ENCODE data around the gene HEXD. TPM values are rescaled to one million over a fixed set of nuclear protein-coding genes. Genes with fewer than 3 reads are reported as not detected.
"Not testable (repeated sequence)": the region's sequence is repeated elsewhere in the genome, so short reads cannot be mapped to it uniquely, and the experiment has no call there.

Gene HEXD
- total RNA-seq (2014; rRNA removed; shearing (Covaris generic); ENCODE audit: low replicate concordance): 21.7 and 55.7 TPM in 2 replicates

DNA sequence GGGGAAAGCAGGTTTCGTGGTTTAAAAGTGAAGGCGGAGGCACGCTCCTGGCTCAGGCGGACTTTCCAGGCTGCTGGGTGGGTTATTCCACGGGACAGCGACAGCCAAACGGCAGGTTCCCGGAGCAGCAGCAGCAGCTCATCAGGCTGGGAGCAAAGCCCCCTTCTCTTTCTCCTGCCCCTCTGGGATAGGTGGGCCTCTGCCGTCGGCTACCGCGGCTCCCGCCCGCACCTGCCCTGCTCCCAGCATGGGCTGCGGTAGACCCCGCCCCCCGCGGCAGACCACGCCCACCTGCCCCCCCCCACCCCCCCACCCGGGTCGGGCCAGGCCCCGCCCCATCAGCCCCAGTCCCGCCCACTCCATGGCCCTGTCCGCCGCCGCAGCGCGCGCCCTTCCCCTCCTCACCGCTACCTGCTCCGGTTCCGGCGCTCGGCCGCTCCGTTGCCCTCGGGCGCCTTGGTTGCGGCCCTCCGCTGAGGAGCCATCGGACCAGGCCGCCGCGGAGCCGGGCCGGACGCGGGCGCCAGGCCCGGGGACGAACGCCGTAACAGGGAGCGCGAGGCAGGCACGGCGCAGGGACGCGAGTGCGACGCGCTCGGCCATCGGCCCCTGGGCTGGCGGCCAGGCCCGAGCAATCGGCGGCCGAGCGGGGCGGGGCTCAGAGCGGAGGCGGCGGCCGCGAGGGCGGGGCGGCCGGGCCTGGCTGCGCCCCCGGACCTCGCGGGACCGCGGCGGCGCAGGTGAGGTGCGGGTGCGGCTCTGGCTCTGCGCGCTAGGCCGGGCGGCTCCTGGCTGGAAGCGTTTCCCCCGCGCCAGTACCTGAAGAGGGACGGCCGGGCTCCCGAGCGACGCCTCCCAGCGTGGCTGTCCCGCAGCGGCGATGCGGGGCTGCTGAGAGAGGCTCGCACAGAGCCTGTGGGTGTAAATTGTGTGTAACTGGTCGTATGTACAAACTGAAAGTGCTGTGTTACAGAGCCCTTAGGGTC, at the start of gene HEXD, which contains the start of gene OGFOD3:
Gene HEXD (plus strand): TSS at position 347 of the 986 bp plus-strand sequence. CDS start 1,453 bp downstream, outside the sequence.
Gene OGFOD3 (minus strand): TSS at position 586 of the 986 bp plus-strand sequence. CDS start 101 bp downstream, at position 485.
- peaks cover 17% of the 10 kb centered on the region for H3K4me1 ChIP-seq (ENCODE audit: low read length)
- 0 out of 2 replicates have a peak, but pooled peaks cover 6% of the 10 kb centered on the region for H3K79me2 ChIP-seq (ENCODE audit: low read length)
- peak; percentile 95 for DNase-seq
- H3K9ac ChIP-seq (ENCODE audit: low read length): peak within 1 kb of the TSS; percentile 90
- H3K27ac ChIP-seq (ENCODE audit: low read length): peak within 1 kb of the TSS; percentile 50
- H3K9me2 ChIP-seq (replicated peaks; ENCODE audit: insufficient read depth, low read length): no peaks in the 10 kb centered on the region
- H3K36me3 ChIP-seq (ENCODE audit: insufficient read depth, low read length): no peaks in the 10 kb centered on the region
- H2AFZ ChIP-seq (ENCODE audit: low read length): peak within 1 kb of the TSS; percentile 90; the same call in 1 of the 2 replicates
- H3K9me3 ChIP-seq (ENCODE audit: low read length): no peaks in the 10 kb centered on the region
- H3K4me2 ChIP-seq (ENCODE audit: low read depth, low read length, poor library complexity, severe bottlenecking): peak within 1 kb of the TSS; percentile 93
- H3K4me3 ChIP-seq (ENCODE audit: low read length): peak within 1 kb of the TSS; percentile 99
- H3K27me3 ChIP-seq (ENCODE audit: low read length): no peaks in the 10 kb centered on the region
- peaks cover 18% of the 10 kb centered on the region; the same call in 1 of the 2 replicates for H4K20me1 ChIP-seq (ENCODE audit: insufficient read depth, low read depth, low read length)

DNA sequence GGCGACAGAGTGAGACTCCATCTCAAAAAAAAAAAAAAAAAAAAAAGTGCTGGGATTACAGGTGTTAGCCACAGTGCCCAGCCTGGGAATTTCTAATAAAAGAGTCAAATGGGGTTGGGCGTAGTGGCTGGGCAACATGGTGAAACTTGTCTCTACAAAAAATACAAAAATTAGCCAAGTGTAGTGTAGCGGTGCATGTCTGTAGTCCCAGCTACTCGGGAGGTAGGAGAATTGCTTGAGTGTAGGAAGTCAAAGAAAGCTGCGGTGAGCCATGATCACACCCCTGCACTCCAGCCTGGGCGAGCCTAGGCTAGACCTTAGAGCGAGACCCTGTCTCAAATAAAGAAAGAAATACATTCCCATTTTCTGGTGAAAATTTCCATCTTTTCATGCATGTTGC, 48.9 kb upstream of the HEXD start:
- no peaks in the 10 kb centered on the region for H3K4me1 ChIP-seq (ENCODE audit: low read length)
- no peaks in the 10 kb centered on the region for H3K9me3 ChIP-seq (ENCODE audit: low read length)
- H3K27ac ChIP-seq (ENCODE audit: low read length): no peak overlapping the region
- no peaks in the 10 kb centered on the region for H3K79me2 ChIP-seq (ENCODE audit: low read length)
- H3K4me2 ChIP-seq (ENCODE audit: low read depth, low read length, poor library complexity, severe bottlenecking): no peak overlapping the region
- H3K36me3 ChIP-seq (ENCODE audit: insufficient read depth, low read length): no peaks in the 10 kb centered on the region
- DNase-seq: no peak
- no peaks in the 10 kb centered on the region for H3K9me2 ChIP-seq (replicated peaks; ENCODE audit: insufficient read depth, low read length)
- H2AFZ ChIP-seq (ENCODE audit: low read length): no peak overlapping the region
- H3K27me3 ChIP-seq (ENCODE audit: low read length): no peaks in the 10 kb centered on the region
- H4K20me1 ChIP-seq (ENCODE audit: insufficient read depth, low read depth, low read length): no peaks in the 10 kb centered on the region
- H3K9ac ChIP-seq (ENCODE audit: low read length): no peak overlapping the region
- H3K4me3 ChIP-seq (ENCODE audit: low read length): no peak overlapping the region

DNA sequence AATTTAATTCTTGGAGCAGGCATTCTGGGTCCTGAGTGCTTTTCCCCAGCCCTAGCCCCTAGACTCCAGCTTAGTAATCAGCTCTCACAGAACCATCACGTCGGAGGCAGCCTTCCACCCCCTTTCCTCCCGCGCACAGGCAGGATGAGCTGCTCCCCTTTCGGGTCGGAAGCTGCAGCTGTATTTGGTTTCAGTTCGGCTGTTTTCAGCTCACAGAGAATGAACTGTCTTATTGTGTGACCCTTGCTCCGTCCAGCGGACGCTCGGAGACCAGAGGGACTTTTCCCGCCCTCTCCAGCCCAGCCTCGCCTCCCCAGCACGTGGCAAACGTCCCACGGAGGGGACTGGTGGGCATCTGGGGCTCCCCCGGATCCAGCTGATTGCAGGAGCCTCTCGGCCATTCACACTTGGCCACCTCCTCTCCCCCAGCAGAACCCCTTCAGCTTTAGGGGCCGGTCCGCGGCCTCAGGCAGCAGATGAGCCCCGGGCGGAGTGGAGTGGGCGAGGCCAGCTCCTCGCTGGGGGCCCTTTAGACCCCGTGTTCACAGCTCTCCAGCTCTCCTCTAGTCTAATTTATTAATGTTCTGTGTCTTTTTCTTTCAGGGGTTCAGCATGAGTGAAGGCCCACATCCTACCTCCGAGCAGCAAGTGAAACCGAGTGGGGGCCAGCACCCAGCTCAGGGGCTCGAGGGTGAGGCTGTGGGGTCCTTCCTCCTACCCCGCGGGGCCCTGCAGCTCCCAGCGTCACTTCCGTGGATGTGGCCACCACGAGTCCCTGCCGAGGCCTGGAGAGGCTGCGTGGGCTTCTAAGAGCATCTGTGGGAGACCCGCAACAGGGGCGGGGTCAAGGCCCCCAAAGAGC, 47.4 kb upstream of the HEXD start:
- Histone ChIP-seq H3K9me3 (ENCODE audit: low read length) (no peaks in the 10 kb centered on the region), H2AFZ (ENCODE audit: low read length) (no peak overlapping the region), H3K27me3 (ENCODE audit: low read length) (no peaks in the 10 kb centered on the region), H3K79me2 (ENCODE audit: low read length) (no peaks in the 10 kb centered on the region), H3K27ac (ENCODE audit: low read length) (no peak overlapping the region), H4K20me1 (ENCODE audit: insufficient read depth, low read depth, low read length) (no peaks in the 10 kb centered on the region), H3K9ac (ENCODE audit: low read length) (no peak overlapping the region), H3K4me2 (ENCODE audit: low read depth, low read length, poor library complexity, severe bottlenecking) (no peak overlapping the region), H3K9me2 (replicated peaks; ENCODE audit: insufficient read depth, low read length) (no peaks in the 10 kb centered on the region), H3K4me1 (ENCODE audit: low read length) (no peaks in the 10 kb centered on the region), H3K4me3 (ENCODE audit: low read length) (no peak overlapping the region), H3K36me3 (ENCODE audit: insufficient read depth, low read length) (no peaks in the 10 kb centered on the region)
- no peak for DNase-seq

DNA sequence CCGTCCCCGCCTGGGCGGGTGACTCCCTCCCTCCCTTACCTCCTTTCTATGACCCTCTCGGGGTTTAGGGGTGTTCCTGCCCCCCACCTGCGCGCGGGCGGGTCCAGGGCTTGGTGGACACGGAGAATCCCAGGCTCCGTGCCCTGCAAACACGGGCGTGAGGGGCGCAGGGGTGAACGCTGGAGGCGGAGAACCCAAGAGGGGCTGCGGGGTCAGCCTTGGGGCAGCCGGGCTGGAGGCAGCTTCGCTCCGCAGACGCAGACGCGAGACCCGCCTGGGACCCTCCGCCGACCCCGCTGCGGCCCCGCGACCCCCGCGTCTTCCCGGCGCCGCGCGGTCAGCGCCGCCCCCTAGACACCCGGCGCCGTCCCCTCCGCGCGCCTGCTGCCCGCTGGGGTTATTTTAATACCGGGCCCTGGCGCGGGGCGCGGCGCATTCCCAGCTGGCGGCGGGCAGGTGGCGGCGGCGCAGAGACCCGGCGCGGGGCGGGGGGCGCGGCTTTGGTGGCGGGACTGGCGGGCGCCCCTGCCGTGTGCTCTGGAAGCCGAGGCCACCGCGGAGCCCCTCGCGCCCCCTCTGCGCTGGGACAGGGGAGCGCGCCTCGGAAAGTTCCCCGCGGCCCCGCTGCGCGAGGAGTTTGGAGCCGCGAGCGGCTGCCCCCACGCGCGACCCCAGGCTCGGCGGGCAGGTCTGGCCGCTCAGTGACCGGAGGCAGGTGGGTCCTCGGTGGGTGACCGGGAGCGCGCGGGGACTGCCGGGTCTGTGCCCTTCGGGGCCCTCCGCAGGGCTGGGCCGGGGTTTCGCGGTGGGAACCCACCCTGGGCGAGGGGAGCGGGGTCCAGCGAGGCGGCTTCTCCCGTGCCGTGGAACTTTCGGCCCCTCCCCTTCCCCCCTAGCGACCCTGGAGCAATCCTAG, 46.6 kb upstream of the HEXD start, which contains the start of gene UTS2R:
Gene UTS2R (plus strand): TSS at position 433 of the 916 bp plus-strand sequence. CDS start 2,560 bp downstream, outside the sequence.
- no peaks in the 10 kb centered on the region for H3K4me1 ChIP-seq (ENCODE audit: low read length)
- no peaks in the 10 kb centered on the region for H3K27me3 ChIP-seq (ENCODE audit: low read length)
- no peaks in the 10 kb centered on the region for H3K79me2 ChIP-seq (ENCODE audit: low read length)
- no peaks in the 10 kb centered on the region for H3K9me2 ChIP-seq (replicated peaks; ENCODE audit: insufficient read depth, low read length)
- H3K27ac ChIP-seq (ENCODE audit: low read length): no peak within 1 kb of the TSS
- no peak within 1 kb of the TSS for H3K4me3 ChIP-seq (ENCODE audit: low read length)
- H2AFZ ChIP-seq (ENCODE audit: low read length): no peak within 1 kb of the TSS
- H3K9ac ChIP-seq (ENCODE audit: low read length): no peak within 1 kb of the TSS
- DNase-seq: no peak
- H3K9me3 ChIP-seq (ENCODE audit: low read length): no peaks in the 10 kb centered on the region
- no peaks in the 10 kb centered on the region for H4K20me1 ChIP-seq (ENCODE audit: insufficient read depth, low read depth, low read length)
- no peaks in the 10 kb centered on the region for H3K36me3 ChIP-seq (ENCODE audit: insufficient read depth, low read length)
- no peak within 1 kb of the TSS for H3K4me2 ChIP-seq (ENCODE audit: low read depth, low read length, poor library complexity, severe bottlenecking)

DNA sequence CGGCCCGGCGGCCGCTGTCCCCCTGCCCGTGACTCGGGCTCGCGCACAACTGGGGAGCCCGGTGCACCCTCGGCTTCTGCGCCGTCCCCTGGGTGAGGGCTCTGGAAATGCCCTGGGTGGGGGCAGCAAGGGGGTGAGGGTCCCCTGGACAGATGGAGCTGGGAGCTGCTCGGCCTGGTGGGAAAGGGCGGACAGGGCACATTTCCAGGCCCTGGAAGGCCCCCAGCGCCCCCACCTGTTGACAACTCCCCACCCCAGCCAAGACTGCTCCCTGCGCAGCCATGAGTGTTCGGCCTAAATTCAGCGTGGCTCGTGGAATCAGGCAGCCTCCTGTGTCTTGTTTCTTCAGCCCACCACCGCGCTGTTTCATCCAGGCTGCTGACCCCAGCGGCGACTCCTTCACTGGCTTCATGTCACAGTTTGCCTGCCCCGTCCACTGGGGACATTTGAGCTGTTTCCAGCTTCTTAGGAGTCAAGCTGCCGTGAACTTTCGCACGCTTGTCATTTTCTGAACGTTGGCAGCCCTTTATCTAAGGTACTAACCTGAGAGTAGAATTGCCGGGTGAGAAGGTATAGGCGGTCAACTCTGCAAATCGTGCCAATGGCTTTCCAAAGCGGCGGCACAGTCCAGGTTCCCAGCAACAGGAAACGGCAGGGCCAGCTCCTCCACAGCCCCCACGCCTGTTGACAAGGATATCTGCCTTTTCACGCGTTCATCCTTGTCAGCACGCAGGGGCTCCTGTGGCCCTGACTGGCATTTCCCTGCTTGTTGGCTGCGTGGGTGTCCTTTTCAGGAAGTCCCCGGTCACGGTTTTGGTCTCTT, 45.7 kb upstream of the HEXD start:
- no peak overlapping the region for H3K4me3 ChIP-seq (ENCODE audit: low read length)
- no peaks in the 10 kb centered on the region for H4K20me1 ChIP-seq (ENCODE audit: insufficient read depth, low read depth, low read length)
- no peaks in the 10 kb centered on the region for H3K9me2 ChIP-seq (replicated peaks; ENCODE audit: insufficient read depth, low read length)
- H2AFZ ChIP-seq (ENCODE audit: low read length): no peak overlapping the region
- H3K9me3 ChIP-seq (ENCODE audit: low read length): no peaks in the 10 kb centered on the region
- no peaks in the 10 kb centered on the region for H3K27me3 ChIP-seq (ENCODE audit: low read length)
- H3K79me2 ChIP-seq (ENCODE audit: low read length): no peaks in the 10 kb centered on the region
- H3K27ac ChIP-seq (ENCODE audit: low read length): no peak overlapping the region
- no peaks in the 10 kb centered on the region for H3K36me3 ChIP-seq (ENCODE audit: insufficient read depth, low read length)
- H3K9ac ChIP-seq (ENCODE audit: low read length): no peak overlapping the region
- DNase-seq: no peak
- H3K4me2 ChIP-seq (ENCODE audit: low read depth, low read length, poor library complexity, severe bottlenecking): no peak overlapping the region
- H3K4me1 ChIP-seq (ENCODE audit: low read length): no peaks in the 10 kb centered on the region

DNA sequence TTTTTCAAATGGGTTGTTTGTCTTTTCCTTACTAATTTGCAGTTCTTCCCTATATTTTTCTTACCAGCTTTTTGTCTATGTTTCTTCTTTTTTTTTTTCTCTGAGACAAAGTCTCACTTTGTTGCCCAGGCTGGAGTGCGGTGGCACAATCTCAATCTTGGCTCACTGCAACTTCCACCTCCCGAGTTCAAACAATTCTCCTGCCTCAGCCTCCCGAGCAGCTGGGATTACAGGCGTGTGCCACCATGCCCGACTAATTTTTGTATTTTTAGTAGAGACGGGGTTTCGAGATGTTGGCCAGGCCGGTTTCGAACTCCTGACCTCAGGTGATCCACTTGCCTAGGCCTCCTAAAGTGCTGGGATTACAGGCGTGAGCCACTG, 45.1 kb upstream of the HEXD start:
- not testable (repeated sequence) for H3K27me3 ChIP-seq (ENCODE audit: low read length); H3K9ac ChIP-seq (ENCODE audit: low read length); H2AFZ ChIP-seq (ENCODE audit: low read length); H3K79me2 ChIP-seq (ENCODE audit: low read length); H3K27ac ChIP-seq (ENCODE audit: low read length); H3K9me3 ChIP-seq (ENCODE audit: low read length); H3K4me2 ChIP-seq (ENCODE audit: low read depth, low read length, poor library complexity, severe bottlenecking); H3K4me3 ChIP-seq (ENCODE audit: low read length); H3K4me1 ChIP-seq (ENCODE audit: low read length); H3K9me2 ChIP-seq (replicated peaks; ENCODE audit: insufficient read depth, low read length); H4K20me1 ChIP-seq (ENCODE audit: insufficient read depth, low read depth, low read length); DNase-seq; H3K36me3 ChIP-seq (ENCODE audit: insufficient read depth, low read length)

Data from Karpas-422 (cell line).